ENCODE results near the gene SPIC. TPM values are rescaled to one million over a fixed set of nuclear protein-coding genes. Genes with fewer than 3 reads are reported as not detected.
"Not testable (repeated sequence)": the region's sequence is repeated elsewhere in the genome, so short reads cannot be mapped to it uniquely, and the experiment has no call there.

SPIC gene
- 0.16 TPM for total RNA-seq

GRCh38 chr12:101474711-101475386 is at the start of gene SPIC:
Gene SPIC (plus strand): TSS chr12:101475336. CDS start chr12:101476905, 1,569 bp downstream.
- no peak for DNase-seq

DNA sequence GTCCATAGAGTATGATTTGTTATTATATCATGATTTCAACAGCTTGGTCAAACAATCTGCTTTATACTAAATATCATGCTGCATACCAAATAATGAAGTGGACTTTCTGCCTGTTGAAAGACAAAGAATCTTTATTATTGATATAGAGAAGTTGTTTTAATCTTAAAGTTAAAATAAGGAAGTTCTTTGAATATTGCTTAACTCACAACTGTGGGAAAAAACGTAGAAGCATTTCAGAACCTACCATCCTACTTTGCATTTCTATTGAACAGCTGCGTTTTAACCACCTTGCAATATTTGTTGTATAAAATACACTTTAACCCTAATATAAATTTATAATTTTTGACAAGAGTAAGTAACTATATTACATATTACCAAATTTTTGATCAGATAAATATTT is 44.7 kb upstream of the SPIC start:
- no peak for DNase-seq

- no peak for DNase-seq
These were observed 39.0 kb upstream of the SPIC start for GRCh38 chr12:101436136-101436535.

DNA sequence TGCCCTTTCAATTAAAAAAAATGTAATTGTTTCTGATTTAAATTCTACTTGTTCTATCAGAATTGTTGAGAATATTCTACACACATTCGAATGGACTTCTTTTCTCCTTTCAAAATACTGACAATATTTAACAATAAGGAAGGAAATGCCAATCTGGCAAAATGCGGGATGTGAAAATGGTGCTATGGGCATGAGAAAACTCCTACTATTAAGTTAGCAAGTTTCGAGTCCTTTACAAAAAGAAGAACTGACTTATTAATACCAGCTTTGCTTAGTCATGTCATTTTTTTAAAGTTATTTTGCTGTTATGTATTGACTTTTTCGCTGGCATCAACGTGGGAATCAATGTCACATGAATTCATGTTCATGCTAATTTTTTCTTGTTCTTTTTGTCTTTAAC is 35.9 kb upstream of the SPIC start:
- no peak for DNase-seq

GRCh38 chr12:101441461-101442224 is 33.5 kb upstream of the SPIC start:
- DNase-seq: no peak

DNA sequence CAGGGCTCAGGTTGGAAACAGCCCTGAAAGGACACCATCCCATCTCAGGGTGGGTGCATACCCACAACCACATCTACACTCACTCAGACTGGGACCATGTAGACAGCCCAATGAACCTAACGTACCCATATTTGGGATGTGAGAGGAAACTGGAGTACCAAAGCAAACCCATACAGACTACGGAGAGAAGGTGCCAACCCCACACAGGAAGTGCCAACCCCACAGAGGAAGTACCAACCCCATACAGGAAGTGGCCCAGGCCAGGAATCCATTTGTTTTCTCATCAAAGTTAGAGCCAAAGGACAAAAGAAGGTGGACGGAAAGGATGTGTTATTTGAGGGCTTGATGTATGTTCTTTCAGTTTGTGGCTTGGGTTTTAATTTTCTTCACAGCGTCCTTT is 19.5 kb upstream of the SPIC start:
- no peak for DNase-seq

GRCh38 chr12:101459642-101460346 is 15.3 kb upstream of the SPIC start:
- no peak for DNase-seq

GRCh38 chr12:101468948-101469347 is 6.2 kb upstream of the SPIC start:
- DNase-seq: no peak

DNA sequence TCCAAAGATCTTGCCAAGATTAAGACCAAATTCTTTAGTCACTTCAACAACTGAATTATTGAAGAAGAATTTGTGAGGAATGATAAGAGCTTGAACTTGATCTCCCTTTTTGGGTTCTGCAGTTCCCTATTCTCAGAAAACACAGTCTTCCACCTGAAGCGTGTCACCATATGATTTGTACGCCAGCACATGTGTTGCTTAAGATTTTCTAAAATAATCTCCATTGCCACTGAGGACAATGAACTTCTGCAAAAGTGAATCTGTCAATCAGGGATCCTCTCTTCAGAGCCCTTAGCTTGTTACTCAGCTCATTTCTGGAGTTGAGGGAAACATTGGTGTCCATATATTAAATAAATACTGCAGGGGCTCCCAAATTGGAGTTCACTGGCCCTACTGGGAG is 4.2 kb upstream of the SPIC start:
- no peak for DNase-seq

- DNase-seq: not testable (repeated sequence)
These were observed 3.3 kb upstream of the SPIC start for GRCh38 chr12:101471878-101472277.

GRCh38 chr12:101474248-101474647 is 888 bp upstream of the SPIC start:
- DNase-seq: no peak

GRCh38 chr12:101475751-101476305 is 692 bp downstream of the SPIC start:
- no peak for DNase-seq

DNA sequence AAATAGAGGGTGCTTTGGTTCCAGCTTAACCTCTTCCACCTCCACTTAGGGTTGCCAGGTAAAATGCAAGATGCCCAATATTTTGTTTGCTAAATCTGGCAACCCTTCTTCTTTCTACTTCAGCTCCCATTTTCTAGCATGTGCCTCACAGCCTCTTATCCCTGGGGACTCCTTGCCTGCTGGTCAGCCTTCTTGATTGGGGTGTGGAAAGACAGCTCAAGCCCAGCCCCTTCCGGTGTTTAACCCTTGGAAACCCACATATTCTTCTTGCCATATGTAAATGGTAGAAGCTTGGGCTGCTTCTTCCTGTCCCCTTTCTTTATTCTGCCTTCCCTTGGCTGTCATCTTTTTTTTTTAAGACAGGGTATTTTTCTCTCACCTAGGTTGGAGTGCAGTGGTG is 5.7 kb downstream of the SPIC start:
- DNase-seq: no peak

GRCh38 chr12:101485021-101485420 is 9.9 kb downstream of the SPIC start:
- no peak for DNase-seq

DNA sequence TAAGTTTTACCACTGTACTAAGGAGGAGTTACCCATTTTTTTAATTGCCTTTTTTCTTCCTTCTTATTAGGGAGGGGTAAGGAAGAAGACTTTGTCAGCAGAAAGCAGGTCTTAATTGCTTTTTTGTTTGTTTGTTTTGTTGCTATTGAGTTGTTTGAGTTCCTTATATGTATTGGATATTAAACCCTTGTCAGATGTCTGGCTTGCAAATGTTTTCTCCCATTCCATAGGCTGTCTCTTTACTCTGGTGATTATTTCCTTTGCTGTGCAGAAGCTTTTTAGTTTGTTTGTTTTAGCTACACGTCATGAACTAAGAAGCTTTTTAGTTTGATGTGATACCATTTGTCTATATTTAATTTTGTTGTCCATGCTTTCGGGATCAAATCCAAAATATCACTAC is 13.3 kb downstream of the SPIC start:
- no peak for DNase-seq

GRCh38 chr12:101490286-101490920 is 15.3 kb downstream of the SPIC start:
- DNase-seq: no peak

GRCh38 chr12:101491329-101491728 is 16.2 kb downstream of the SPIC start:
- no peak for DNase-seq

DNA sequence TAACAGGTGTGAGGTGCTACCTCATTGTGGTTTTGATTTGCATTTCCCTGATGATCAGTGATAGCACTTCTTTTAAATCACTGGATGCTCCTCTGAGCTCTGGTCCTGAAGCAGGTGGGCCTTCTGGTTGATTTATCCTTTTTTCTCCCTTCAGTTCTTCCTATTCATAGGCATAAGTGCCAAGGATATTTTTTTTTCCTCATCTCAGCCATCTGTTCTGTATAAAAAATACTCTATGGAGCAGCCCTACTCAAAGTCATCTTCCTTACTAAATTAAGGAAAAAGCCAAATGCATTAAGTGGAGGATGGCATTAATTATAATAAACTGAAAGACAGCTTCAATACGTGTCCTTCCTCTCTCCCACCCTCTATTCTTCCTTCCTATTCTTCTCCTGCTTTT is 18.4 kb downstream of the SPIC start:
- no peak for DNase-seq

DNA sequence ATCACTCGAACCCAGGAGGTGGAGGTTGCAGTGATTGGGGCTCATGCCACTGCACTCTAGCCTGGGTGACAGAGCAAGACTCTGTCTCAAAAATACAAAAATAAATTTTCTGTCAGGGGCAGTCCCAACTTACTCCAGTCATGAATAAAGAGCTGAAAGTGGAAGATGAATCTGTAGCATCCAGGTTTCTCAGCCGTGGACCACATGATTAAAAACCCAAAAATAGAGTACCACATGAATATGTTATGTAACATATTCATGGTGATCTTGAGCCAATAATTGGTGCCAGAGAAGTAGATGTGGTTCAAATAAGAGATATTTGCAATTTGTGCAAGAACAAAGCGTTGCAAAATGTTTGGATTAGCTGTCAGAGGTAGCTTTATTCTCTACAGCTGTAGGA is 23.1 kb downstream of the SPIC start:
- DNase-seq: no peak

DNA sequence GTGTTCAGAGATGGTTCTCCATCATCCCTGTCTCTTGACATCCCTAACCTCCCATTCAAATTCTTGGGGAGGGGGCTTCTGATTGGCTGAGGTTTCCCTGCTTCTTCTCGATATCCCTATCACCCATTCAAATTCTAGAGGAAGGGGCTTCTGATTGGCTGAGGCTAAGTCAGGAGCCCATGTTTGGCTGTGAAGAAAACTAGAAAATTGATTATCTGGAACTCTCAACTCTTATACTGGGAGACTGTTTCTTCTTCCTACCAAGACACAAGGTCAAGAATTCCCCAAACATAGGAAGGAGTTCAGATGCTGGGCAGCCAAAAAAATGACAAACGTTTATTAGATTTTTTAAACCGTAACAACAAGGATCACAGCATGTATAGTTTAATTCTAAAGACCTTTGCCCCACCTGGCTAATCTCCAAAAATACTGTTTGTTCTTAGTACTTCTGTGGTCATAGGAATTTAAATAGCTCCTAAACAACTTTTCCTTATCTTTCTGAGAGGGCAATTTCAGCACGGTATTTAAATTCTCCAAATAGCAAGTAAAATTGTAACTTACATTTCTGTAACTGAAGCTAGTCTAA is 26.4 kb downstream of the SPIC start:
- DNase-seq: no peak

DNA sequence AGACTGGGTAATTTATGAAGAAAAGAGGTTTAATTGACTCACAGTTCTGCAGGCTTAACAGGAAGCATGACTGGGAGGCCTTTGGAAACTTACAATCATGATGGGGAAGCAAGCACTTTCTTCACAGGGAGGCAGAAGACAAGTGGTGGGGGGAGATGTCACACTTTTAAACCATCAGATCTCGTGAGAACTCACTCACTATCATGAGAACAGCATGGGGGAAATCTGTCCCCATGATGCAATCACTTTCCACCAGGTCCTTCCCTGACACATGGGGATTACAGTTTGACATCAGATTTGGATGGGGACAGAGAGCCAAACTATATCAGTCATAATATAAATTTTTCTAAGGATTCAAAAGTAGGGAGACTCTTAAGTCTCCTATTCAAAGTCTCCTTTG is 46.0 kb downstream of the SPIC start:
- no peak for DNase-seq

DNA sequence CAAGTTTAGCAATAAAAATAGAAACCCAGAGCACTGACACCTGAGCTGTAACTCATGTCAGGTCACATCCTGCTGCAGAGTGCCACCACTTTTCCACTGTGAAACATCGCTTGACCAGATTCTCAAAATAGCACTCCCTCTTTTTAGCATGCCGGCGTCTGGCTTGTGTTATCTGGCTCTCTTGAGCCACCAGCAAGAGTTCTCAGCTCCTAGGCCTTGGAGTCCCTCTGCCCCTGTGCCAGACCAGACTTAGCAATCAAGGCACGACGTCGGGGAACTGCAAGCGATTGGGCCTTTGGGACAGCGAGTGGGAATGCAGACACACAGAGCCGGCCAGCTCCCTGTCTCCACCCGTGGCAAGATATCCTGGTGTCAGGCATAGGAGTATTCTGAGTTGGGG is 52.5 kb downstream of the SPIC start:
- DNase-seq: no peak

Data from occipital lobe (tissue), 2 donors.